Endothelial cell (in vitro differentiated cells): ENCODE data around the gene TMEM127. TPM values are rescaled to one million over a fixed set of nuclear protein-coding genes. Genes with fewer than 3 reads are reported as not detected.
"Not testable (repeated sequence)": the region's sequence is repeated elsewhere in the genome, so short reads cannot be mapped to it uniquely, and the experiment has no call there.

Experiments used
- DNase-seq: peaks from one replicate; pipeline ENCODE4 v3.0.0; 2021; ENCODE audit warnings: low spot score
- H3K27ac Mint-ChIP-seq: one replicate; pipeline ENCODE4 v1.8.0; 2021; ENCODE audit warnings: mixed read lengths, inconsistent platforms; ENCODE audit not compliant: unreplicated experiment
- H3K27me3 Mint-ChIP-seq: one replicate; pipeline ENCODE4 v1.8.0; 2021; ENCODE audit warnings: mild to moderate bottlenecking, moderate library complexity, mixed read lengths, inconsistent platforms; ENCODE audit not compliant: unreplicated experiment
- H3K36me3 Mint-ChIP-seq: one replicate; pipeline ENCODE4 v1.8.0; 2021; ENCODE audit warnings: mild to moderate bottlenecking, low read depth, mixed read lengths, inconsistent platforms; ENCODE audit not compliant: unreplicated experiment
- H3K4me1 Mint-ChIP-seq: one replicate; pipeline ENCODE4 v1.8.0; 2021; ENCODE audit warnings: mild to moderate bottlenecking, mixed read lengths, inconsistent platforms; ENCODE audit not compliant: unreplicated experiment
- H3K4me3 Mint-ChIP-seq: one replicate; pipeline ENCODE4 v1.8.0; 2021; ENCODE audit warnings: mild to moderate bottlenecking, mixed read lengths, inconsistent platforms; ENCODE audit not compliant: unreplicated experiment
- H3K9me3 Mint-ChIP-seq: one replicate; pipeline ENCODE4 v1.8.0; 2021; ENCODE audit warnings: mixed read lengths, inconsistent platforms; ENCODE audit not compliant: unreplicated experiment
- CTCF ChIP-seq: fragments of 200-600 bp; sonication (generic); IDR thresholded peaks from one replicate; pipeline ENCODE4 v1.5.0; 2021; ENCODE audit warnings: antibody characterized with exemption; ENCODE audit not compliant: unreplicated experiment
- total RNA-seq: library from RNA; stranded (reverse); fragmentation: NEBNext Ultra II Directional; extraction: Animal tissue kit (Norgen Biotek cat#: 25700); gene quantifications from one replicate; pipeline ENCODE4 v1.2.1, GENCODE V29; 2021; ENCODE audit not compliant: unreplicated experiment

Gene TMEM127
- total RNA-seq, 1 donor from 2014 or later, result 39.0 TPM

DNA sequence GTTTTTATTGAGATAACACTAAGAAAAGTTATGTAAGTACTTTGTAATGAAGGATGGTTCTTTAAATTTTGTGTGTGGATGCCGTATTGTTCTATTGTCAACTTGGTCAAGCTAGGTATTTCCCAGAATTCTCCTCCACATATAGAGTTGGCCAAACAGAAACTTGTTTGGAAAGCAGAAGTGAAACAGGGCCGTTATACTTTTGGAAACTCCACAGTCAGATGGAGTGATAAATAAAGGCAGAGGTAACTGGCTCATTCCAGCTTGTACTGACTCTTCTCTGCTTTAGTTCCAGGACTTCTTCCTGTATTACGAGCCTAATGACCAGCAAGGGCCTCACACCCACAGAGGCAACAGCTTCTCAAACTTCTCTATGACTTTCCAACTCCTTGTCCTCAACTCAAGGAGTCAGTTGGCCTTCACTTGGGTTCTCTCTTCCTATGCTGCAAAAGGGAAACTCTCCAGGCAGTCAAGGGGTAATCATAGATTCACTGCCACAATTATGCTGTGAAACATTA is 40.7 kb downstream of the TMEM127 start:
- Mint-ChIP-seq H3K4me3 (no peak overlapping the region), H3K9me3 (no peaks in the 10 kb centered on the region), H3K36me3 (no peaks in the 10 kb centered on the region), H3K27me3 (no peaks in the 10 kb centered on the region), H3K27ac (no peak overlapping the region), H3K4me1 (peaks cover 5% of the 10 kb centered on the region)
- no peak for TF ChIP-seq CTCF
- DNase-seq, result no peak

DNA sequence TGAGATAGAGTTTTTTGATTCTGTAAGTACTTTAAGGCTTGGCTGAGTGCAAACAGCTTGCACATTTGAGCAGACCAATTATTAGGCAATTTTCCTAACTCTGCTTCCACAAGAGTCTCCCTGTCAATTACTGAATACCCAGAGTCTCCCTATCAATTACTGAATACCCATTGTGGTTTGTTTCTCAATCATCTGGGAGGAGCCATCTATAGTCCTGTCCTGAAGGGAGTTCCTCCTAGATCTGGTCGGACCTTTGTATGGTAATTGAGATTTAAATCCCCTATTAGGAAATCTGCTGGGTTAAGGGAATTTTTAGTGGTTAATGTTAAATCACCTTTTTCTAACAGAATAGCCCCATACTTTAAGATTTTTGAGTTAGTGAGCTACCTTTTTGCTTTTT is 44.7 kb downstream of the TMEM127 start:
- not testable (repeated sequence) for DNase-seq, H3K27ac Mint-ChIP-seq, H3K36me3 Mint-ChIP-seq

GRCh38 chr2:96219959-96220358 is 45.8 kb downstream of the TMEM127 start:
- DNase-seq, H3K27ac Mint-ChIP-seq, H3K36me3 Mint-ChIP-seq, H3K4me3 Mint-ChIP-seq, H3K27me3 Mint-ChIP-seq, H3K9me3 Mint-ChIP-seq: not testable (repeated sequence)
- H3K4me1 Mint-ChIP-seq, result peaks cover 10% of the 10 kb centered on the region

More for the DNA sequence above, 44.7 kb downstream of the TMEM127 start:
- not testable (repeated sequence) for H3K27me3 Mint-ChIP-seq, H3K9me3 Mint-ChIP-seq, H3K4me3 Mint-ChIP-seq
- H3K4me1 Mint-ChIP-seq, result peaks cover 10% of the 10 kb centered on the region

DNA sequence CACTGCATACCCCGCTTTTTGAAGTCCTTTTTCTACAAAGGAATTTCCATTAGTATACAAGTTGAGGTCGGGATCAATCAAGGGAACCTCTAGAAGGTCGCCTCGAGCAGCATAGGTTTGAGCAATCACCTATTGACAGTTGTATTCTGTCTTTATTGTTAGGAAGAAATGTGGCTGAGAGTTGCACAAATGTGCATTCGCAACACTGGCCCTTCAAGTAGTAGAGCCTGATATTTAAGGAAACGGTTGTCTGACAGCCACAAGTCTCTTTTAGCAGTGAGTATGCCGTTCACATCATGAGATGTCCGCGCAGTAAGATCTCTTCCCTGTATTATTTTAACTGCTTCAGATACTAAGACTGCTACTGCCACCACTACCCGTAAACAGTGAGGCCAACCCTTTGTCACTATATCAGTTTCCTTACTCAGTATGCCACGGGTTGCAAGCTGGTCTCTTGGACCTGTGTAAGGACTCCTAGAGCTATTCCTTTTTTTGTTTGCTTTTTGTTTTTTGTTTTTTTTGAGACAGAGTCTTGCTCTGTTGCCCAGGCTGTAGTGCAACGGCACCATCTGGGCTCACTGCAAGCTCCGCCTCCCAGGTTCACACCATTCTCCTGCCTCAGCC is 47.2 kb downstream of the TMEM127 start:
- no peaks in the 10 kb centered on the region for H3K36me3 Mint-ChIP-seq
- H3K27me3 Mint-ChIP-seq, result no peaks in the 10 kb centered on the region
- TF ChIP-seq CTCF, result no peak
- H3K4me1 Mint-ChIP-seq, result peaks cover 12% of the 10 kb centered on the region
- no peaks in the 10 kb centered on the region for H3K9me3 Mint-ChIP-seq
- no peak overlapping the region for H3K27ac Mint-ChIP-seq
- no peak for DNase-seq
- H3K4me3 Mint-ChIP-seq, result no peak overlapping the region

GRCh38 chr2:96214554-96214953 is 51.2 kb downstream of the TMEM127 start:
- Mint-ChIP-seq H3K4me3 (no peak overlapping the region), H3K9me3 (no peaks in the 10 kb centered on the region), H3K27me3 (peaks cover under 1% of the 10 kb centered on the region), H3K4me1 (peaks cover 10% of the 10 kb centered on the region), H3K36me3 (no peaks in the 10 kb centered on the region), H3K27ac (no peak overlapping the region)
- no peak for TF ChIP-seq CTCF
- DNase-seq, result no peak

GRCh38 chr2:96213379-96213778 is 52.4 kb downstream of the TMEM127 start:
- peaks cover 2% of the 10 kb centered on the region for H3K27me3 Mint-ChIP-seq
- H3K4me3 Mint-ChIP-seq, result no peak overlapping the region
- H3K4me1 Mint-ChIP-seq, result peaks cover 12% of the 10 kb centered on the region
- TF ChIP-seq CTCF, result no peak
- H3K9me3 Mint-ChIP-seq, result no peaks in the 10 kb centered on the region
- no peak overlapping the region for H3K27ac Mint-ChIP-seq
- DNase-seq, result no peak
- H3K36me3 Mint-ChIP-seq, result no peaks in the 10 kb centered on the region
